IMR-90 (cell line): ENCODE measurements around the gene TMEM30A. TPM values are rescaled to one million over a fixed set of nuclear protein-coding genes. Genes with fewer than 3 reads are reported as not detected.
A peak's percentile ranks its signal among the peaks of the same experiment; 100 is the strongest.

ENCODE experiments used
- ATAC-seq: fragments of 200-7000 bp; cut with Tn5 transposase; 2 replicates; pipeline ENCODE4 v1.9.1; 2020; ENCODE audit warnings: low read depth, mild to moderate bottlenecking, moderate library complexity
- BruUV-seq: library from RNA; stranded (reverse); fragments of 400-500 nt; replicated peaks from 2 replicates; lab custom pipeline; 2021; lab: Mats Ljungman, UMichigan
- CTCF ChIA-PET: fragments of 300-600 bp; formaldehyde crosslinking; extraction: SDS; loops from one replicate; lab custom pipeline; 2021; ENCODE audit warnings: antibody characterized with exemption; lab: Yijun Ruan, JAX
- POLR2A ChIA-PET: fragments of 300-600 bp; sonication (Branson Sonifier 250); formaldehyde crosslinking; loops from one replicate; lab custom pipeline; 2022; ENCODE audit warnings: antibody characterized with exemption; ENCODE audit not compliant: unreplicated experiment; lab: Charles Lee
- DNase-seq: peaks from one replicate; pipeline ENCODE4 v3.0.0; 2013
- H2AFZ ChIP-seq: replicated peaks from 2 replicates; pipeline ENCODE3; 2013; ENCODE audit warnings: low read length, mild to moderate bottlenecking; ENCODE audit not compliant: poor library complexity
- H2AK5ac ChIP-seq: 2 replicates; pipeline ENCODE4 v1.6.1; 2013; ENCODE audit warnings: low read depth, low read length, inconsistent platforms
- H2AK9ac ChIP-seq: replicated peaks from 2 replicates; pipeline ENCODE3; 2013; ENCODE audit warnings: mild to moderate bottlenecking, low read depth, low read length, moderate library complexity; ENCODE audit not compliant: poor library complexity
- H2BK120ac ChIP-seq: 2 replicates; pipeline ENCODE4 v1.6.1; 2013; ENCODE audit warnings: low read depth, low read length, inconsistent platforms
- H2BK15ac ChIP-seq: 3 replicates; pipeline ENCODE4 v1.6.1; 2013; ENCODE audit warnings: low read depth, low read length, inconsistent platforms
- H2BK20ac ChIP-seq: 2 replicates; pipeline ENCODE4 v1.6.1; 2013; ENCODE audit warnings: low read depth, mild to moderate bottlenecking, inconsistent platforms, low read length, moderate library complexity
- H2BK5ac ChIP-seq: 2 replicates; pipeline ENCODE4 v1.6.1; 2013; ENCODE audit warnings: mild to moderate bottlenecking, low read depth, low read length, inconsistent platforms; ENCODE audit not compliant: poor library complexity, severe bottlenecking
- H3K14ac ChIP-seq: replicated peaks from 2 replicates; pipeline ENCODE4 v1.6.1; 2013; ENCODE audit warnings: low read depth, low read length, inconsistent platforms
- H3K18ac ChIP-seq: 2 replicates; pipeline ENCODE4 v1.6.1; 2013; ENCODE audit warnings: low read depth, low read length, control low read depth
- H3K23ac ChIP-seq: 2 replicates; pipeline ENCODE4 v1.6.1; 2013; ENCODE audit warnings: low read depth, low read length, inconsistent platforms
- H3K27ac ChIP-seq: 2 replicates; pipeline ENCODE4 v1.5.1; 2013; ENCODE audit warnings: mild to moderate bottlenecking, control low read depth, low read length; ENCODE audit not compliant: insufficient read depth
- H3K27me3 ChIP-seq: 2 replicates; pipeline ENCODE4 v1.6.1; 2013; ENCODE audit warnings: low read length; ENCODE audit not compliant: control insufficient read depth, insufficient read depth
- H3K36me3 ChIP-seq: 2 replicates; pipeline ENCODE4 v1.6.1; 2013; ENCODE audit warnings: low read length, mixed read lengths; ENCODE audit not compliant: control insufficient read depth, insufficient read depth
- H3K4ac ChIP-seq: 2 replicates; pipeline ENCODE4 v1.6.1; 2013; ENCODE audit warnings: low read depth, low read length, inconsistent platforms
- H3K4me1 ChIP-seq: 2 replicates; pipeline ENCODE4 v1.6.1; 2013; ENCODE audit warnings: low read length, mixed read lengths; ENCODE audit not compliant: control insufficient read depth, insufficient read depth
- H3K4me2 ChIP-seq: 2 replicates; pipeline ENCODE4 v1.6.1; 2013; ENCODE audit warnings: low read depth, mild to moderate bottlenecking, control low read depth, low read length, moderate library complexity
- H3K4me3 ChIP-seq: 2 replicates; pipeline ENCODE4 v1.5.1; 2013; ENCODE audit warnings: low read depth, mild to moderate bottlenecking, control low read depth, low read length, moderate library complexity; ENCODE audit not compliant: insufficient read depth
- H3K56ac ChIP-seq: 2 replicates; pipeline ENCODE4 v1.6.1; 2013; ENCODE audit warnings: low read length, inconsistent platforms; ENCODE audit not compliant: insufficient read depth; ENCODE audit errors: extremely low read depth
- H3K79me1 ChIP-seq, 2 experiments: 2 replicates each; pipeline ENCODE4 v1.6.1; 2013; ENCODE audit warnings: low read length in 2 of 2, inconsistent platforms in 1 of 2, low read depth in 1 of 2
- H3K9ac ChIP-seq: 2 replicates; pipeline ENCODE4 v1.6.1; 2013; ENCODE audit warnings: low read depth, low read length, control low read depth
- H3K9me1 ChIP-seq: 2 replicates; pipeline ENCODE4 v1.6.1; 2013; ENCODE audit warnings: low read length, inconsistent platforms; ENCODE audit not compliant: insufficient read depth
- H3K9me3 ChIP-seq: 2 replicates; pipeline ENCODE4 v1.6.1; 2013; ENCODE audit warnings: low read length; ENCODE audit not compliant: control insufficient read depth, insufficient read depth
- H4K20me1 ChIP-seq: 2 replicates; pipeline ENCODE4 v1.6.1; 2013; ENCODE audit warnings: low read length, inconsistent platforms; ENCODE audit not compliant: insufficient read depth
- H4K5ac ChIP-seq: 2 replicates; pipeline ENCODE4 v1.6.1; 2013; ENCODE audit warnings: mild to moderate bottlenecking, low read depth, low read length, control low read depth
- H4K8ac ChIP-seq, 2 experiments: 2 replicates each; pipeline ENCODE4 v1.6.1; 2013; ENCODE audit warnings: low read depth in 2 of 2, low read length in 2 of 2, control low read depth in 1 of 2, inconsistent platforms in 1 of 2
- H4K91ac ChIP-seq: 2 replicates; pipeline ENCODE4 v1.6.1; 2013; ENCODE audit warnings: low read depth, low read length, inconsistent platforms; ENCODE audit not compliant: insufficient read depth
- BHLHE40 ChIP-seq: fragments of 150-350 bp; IDR thresholded peaks from 2 replicates; pipeline ENCODE4 v1.6.1; 2016; ENCODE audit warnings: mild to moderate bottlenecking, low read depth, low read length
- CEBPB ChIP-seq: IDR thresholded peaks from 2 replicates; pipeline ENCODE4 v1.6.1; 2012; ENCODE audit warnings: low read depth, low read length, improper control_type of control experiment
- CHD1 ChIP-seq: IDR thresholded peaks from 2 replicates; pipeline ENCODE4 v1.6.1; 2012; ENCODE audit warnings: low read depth, low read length, improper control_type of control experiment
- MAFK ChIP-seq: IDR thresholded peaks from 2 replicates; pipeline ENCODE4 v1.6.1; 2012; ENCODE audit warnings: low read depth, low read length, improper control_type of control experiment
- MAZ ChIP-seq: IDR thresholded peaks from 2 replicates; pipeline ENCODE4 v1.6.1; 2012; ENCODE audit warnings: low read depth, mild to moderate bottlenecking, low read length, improper control_type of control experiment, moderate library complexity, borderline replicate concordance
- MXI1 ChIP-seq: IDR thresholded peaks from 2 replicates; pipeline ENCODE4 v1.6.1; 2012; ENCODE audit warnings: low read depth, mild to moderate bottlenecking, low read length, moderate library complexity, borderline replicate concordance
- NFE2L2 ChIP-seq: fragments of 150-350 bp; IDR thresholded peaks from 2 replicates; pipeline ENCODE4 v1.6.1; 2016; ENCODE audit warnings: low read depth, mild to moderate bottlenecking, low read length
- POLR2A ChIP-seq: IDR thresholded peaks from 2 replicates; pipeline ENCODE4 v1.6.1; 2012; ENCODE audit warnings: mild to moderate bottlenecking, low read depth, low read length
- RAD21 ChIP-seq: IDR thresholded peaks from 2 replicates; pipeline ENCODE4 v1.6.1; 2012; ENCODE audit warnings: low read length, improper control_type of control experiment
- RCOR1 ChIP-seq: IDR thresholded peaks from 2 replicates; pipeline ENCODE4 v1.6.1; 2012; ENCODE audit warnings: mild to moderate bottlenecking, low read length, improper control_type of control experiment; ENCODE audit not compliant: insufficient replicate concordance
- RFX5 ChIP-seq: IDR thresholded peaks from 2 replicates; pipeline ENCODE4 v1.8.0; 2012; ENCODE audit warnings: low read depth, mild to moderate bottlenecking, low read length, moderate library complexity
- SMC3 ChIP-seq: fragments of 150-350 bp; IDR thresholded peaks from 2 replicates; pipeline ENCODE4 v1.6.1; 2016; ENCODE audit warnings: low read depth, mild to moderate bottlenecking, antibody characterized with exemption, low read length, moderate library complexity
- WGBS, 2 experiments: methylation state at CpG; one replicate each; pipeline versions ENCODE4 v1.1.5 to v1.1.7; 2013; ENCODE audit warnings: missing lambda C conversion rate in 2 of 2; ENCODE audit not compliant: insufficient read length in 1 of 2; ENCODE audit errors: extremely low coverage in 2 of 2; 5-methylcytosine and 5-hydroxymethylcytosine counted together
- dilution Hi-C: fragments of 300-500 bp; cut with HindIII; formaldehyde crosslinking; loops from one replicate; pipeline ENCODE4 v1.14.3; 2018; ENCODE audit warnings: low sequenced_read_pairs; ENCODE audit not compliant: unreplicated experiment
- in situ Hi-C: fragments of 300-500 bp; cut with MboI; formaldehyde crosslinking; loops from 3 replicates; pipeline ENCODE4 v1.14.3; 2019; ENCODE audit warnings: low sequenced_read_pairs, inconsistent platforms, mixed read lengths
- intact Hi-C: fragments of 100-400 bp; cut with micrococcal nuclease; formaldehyde crosslinking; loops from 2 replicates; pipeline ENCODE4 v1.10.0; 2022
- polyA plus RNA-seq, 3 experiments: library from polyadenylated mRNA; depleted of rRNA; stranded (reverse); fragments of >200 nt; gene quantifications; 2 replicates each; pipeline ENCODE4 v1.2.3, GENCODE V29; 2012; ENCODE audit warnings: low replicate concordance in 1 of 3
- total RNA-seq: library from RNA; depleted of rRNA; stranded (reverse); fragments of >200 nt; gene quantifications from 2 replicates; pipeline ENCODE4 v1.2.3, GENCODE V29; 2012
- TF ChIP-seq, protein P1 (sequence below): conservative IDR thresholded peaks from 2 replicates; pipeline ENCODE4 v1.5.1; 2012; ENCODE audit warnings: mild to moderate bottlenecking, low read depth, low read length, improper control_type of control experiment
- TF ChIP-seq, protein P2 (sequence below): fragments of 150-350 bp; IDR thresholded peaks from 2 replicates; pipeline ENCODE4 v1.6.1; 2016; ENCODE audit warnings: low read depth, mild to moderate bottlenecking, low read length, moderate library complexity, borderline replicate concordance

TMEM30A gene
- total and polyA plus RNA-seq, 2 of the 4 experiments (the other 2 are of a cell fraction): 48.5 to 111 TPM

DNA sequence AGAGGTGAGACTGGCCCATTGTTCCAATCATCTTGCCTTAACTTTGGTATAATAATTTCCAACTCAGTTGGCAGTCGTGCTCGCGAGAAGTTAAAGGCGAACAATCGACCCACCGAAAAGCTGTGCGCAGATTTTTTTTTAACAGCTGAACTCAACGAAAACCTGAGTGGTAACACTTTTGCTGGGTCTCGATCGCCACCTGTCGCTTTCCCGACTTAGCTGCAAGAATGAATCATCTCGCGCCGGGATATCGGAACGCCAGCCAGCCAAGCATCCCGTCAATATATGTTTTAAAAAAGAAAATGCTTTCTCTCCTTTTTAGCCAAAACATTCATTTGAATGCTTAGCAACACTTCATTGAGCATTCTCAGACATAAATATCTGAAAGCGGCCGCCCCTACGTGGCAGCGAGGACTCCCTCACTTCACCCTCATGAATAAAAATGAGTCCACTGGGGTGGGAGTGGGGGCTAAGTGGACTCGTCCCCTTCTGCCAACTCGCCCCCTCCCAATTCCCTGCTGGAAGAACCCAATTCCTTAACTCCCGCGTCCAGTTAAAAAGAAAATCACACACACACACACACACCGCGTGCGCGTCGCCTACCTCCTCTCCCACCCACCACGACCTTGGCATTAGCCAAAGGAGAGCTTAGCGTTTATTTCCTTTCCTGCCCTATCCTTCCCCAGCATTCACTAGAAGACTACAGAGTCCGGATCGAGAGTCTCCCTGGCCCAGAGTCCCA, 80.2 kb downstream of the TMEM30A start:
- WGBS, 2 experiments: 1% methylated on average over 11 of the region's 35 CpGs; no CpG with 5 or more reads in 1 of the 2 experiments
- BruUV-seq: no TSS peak
- Histone ChIP-seq H2AFZ (peak overlapping the region; percentile 87), H4K91ac (peak overlapping the region; percentile 98), H3K56ac (peak overlapping the region; percentile 88), H4K5ac (peak overlapping the region; percentile 82), H3K18ac (peak overlapping the region; percentile 95), H4K20me1 (peaks cover 44% of the 10 kb centered on the region), H2BK5ac (peak overlapping the region; percentile 88), H3K27ac (peak overlapping the region; percentile 91), H3K9me3 (no peaks in the 10 kb centered on the region), H3K23ac (peak overlapping the region; percentile 97), H4K8ac (peak overlapping the region; percentile 74 to 83), H3K4me1 (peaks cover 27% of the 10 kb centered on the region), H3K9me1 (peaks cover 3% of the 10 kb centered on the region; the same call in 1 of the 2 replicates), H2BK15ac (peak overlapping the region; percentile 32; the same call in 2 of the 3 replicates), H3K4me3 (peak overlapping the region; percentile 75), H2AK9ac (peak overlapping the region; percentile 97), H3K4ac (peak overlapping the region; percentile 84), H3K79me1 (peaks cover 0 to 26% of the 10 kb centered on the region in 2 experiments; a peak in 2 of 4 replicates), H2BK120ac (peak overlapping the region; percentile 93), H3K4me2 (peak overlapping the region; percentile 93), H2AK5ac (peak overlapping the region; percentile 73), H3K9ac (peak overlapping the region; percentile 96), H3K36me3 (peaks cover 7% of the 10 kb centered on the region), H3K27me3 (no peaks in the 10 kb centered on the region), H2BK20ac (peak overlapping the region; percentile 18; the same call in 1 of the 2 replicates), H3K14ac (peak overlapping the region; percentile 83)
- ATAC-seq (peak; percentile 1; the same call in 1 of the 2 replicates), DNase-seq (peak; percentile 96)
- intact Hi-C loops (loop anchor here (1.0 to 10.0 kb wide), 4 partner anchors 110 to 1234 kb away; no protein-coding TSS in a partner anchor), dilution Hi-C loops (no loop called here), in situ Hi-C loops (loop anchor here (10.0 kb wide), 1 partner anchor 790 kb away; no protein-coding TSS in a partner anchor)
- ChIA-PET POLR2A (interaction anchor here (0.6 to 1.4 kb wide), 2 partner anchors 45 to 1100 kb away, joined by 3 to 6 read pairs; no protein-coding TSS in a partner anchor), CTCF (interaction anchor here (0.6 to 2.6 kb wide), 9 partner anchors 56 to 1235 kb away, joined by 3 to 9 read pairs (median 4); no protein-coding TSS in a partner anchor)
- TF ChIP-seq, protein P1, sequence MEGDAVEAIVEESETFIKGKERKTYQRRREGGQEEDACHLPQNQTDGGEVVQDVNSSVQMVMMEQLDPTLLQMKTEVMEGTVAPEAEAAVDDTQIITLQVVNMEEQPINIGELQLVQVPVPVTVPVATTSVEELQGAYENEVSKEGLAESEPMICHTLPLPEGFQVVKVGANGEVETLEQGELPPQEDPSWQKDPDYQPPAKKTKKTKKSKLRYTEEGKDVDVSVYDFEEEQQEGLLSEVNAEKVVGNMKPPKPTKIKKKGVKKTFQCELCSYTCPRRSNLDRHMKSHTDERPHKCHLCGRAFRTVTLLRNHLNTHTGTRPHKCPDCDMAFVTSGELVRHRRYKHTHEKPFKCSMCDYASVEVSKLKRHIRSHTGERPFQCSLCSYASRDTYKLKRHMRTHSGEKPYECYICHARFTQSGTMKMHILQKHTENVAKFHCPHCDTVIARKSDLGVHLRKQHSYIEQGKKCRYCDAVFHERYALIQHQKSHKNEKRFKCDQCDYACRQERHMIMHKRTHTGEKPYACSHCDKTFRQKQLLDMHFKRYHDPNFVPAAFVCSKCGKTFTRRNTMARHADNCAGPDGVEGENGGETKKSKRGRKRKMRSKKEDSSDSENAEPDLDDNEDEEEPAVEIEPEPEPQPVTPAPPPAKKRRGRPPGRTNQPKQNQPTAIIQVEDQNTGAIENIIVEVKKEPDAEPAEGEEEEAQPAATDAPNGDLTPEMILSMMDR: peak; percentile 88
- TF ChIP-seq CHD1: no peak
- 0 out of 2 replicates have a peak, but pooled peaks have one; percentile 20 for TF ChIP-seq BHLHE40
- TF ChIP-seq RAD21: peak; percentile 91
- TF ChIP-seq SMC3: peak; percentile 75
- no peak for TF ChIP-seq MAZ
- TF ChIP-seq NFE2L2: no peak
- TF ChIP-seq, protein P2, sequence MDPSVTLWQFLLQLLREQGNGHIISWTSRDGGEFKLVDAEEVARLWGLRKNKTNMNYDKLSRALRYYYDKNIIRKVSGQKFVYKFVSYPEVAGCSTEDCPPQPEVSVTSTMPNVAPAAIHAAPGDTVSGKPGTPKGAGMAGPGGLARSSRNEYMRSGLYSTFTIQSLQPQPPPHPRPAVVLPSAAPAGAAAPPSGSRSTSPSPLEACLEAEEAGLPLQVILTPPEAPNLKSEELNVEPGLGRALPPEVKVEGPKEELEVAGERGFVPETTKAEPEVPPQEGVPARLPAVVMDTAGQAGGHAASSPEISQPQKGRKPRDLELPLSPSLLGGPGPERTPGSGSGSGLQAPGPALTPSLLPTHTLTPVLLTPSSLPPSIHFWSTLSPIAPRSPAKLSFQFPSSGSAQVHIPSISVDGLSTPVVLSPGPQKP: no peak
- TF ChIP-seq RCOR1: no peak
- 0 out of 2 replicates have a peak, but pooled peaks have one; percentile 29 for TF ChIP-seq MAFK
- TF ChIP-seq RFX5: no peak
- TF ChIP-seq POLR2A: no peak
- no peak for TF ChIP-seq CEBPB
- peak; percentile 36; the same call in 1 of the 2 replicates for TF ChIP-seq MXI1
